Measurements from ENCODE around the gene ZNF385A.

DNA sequence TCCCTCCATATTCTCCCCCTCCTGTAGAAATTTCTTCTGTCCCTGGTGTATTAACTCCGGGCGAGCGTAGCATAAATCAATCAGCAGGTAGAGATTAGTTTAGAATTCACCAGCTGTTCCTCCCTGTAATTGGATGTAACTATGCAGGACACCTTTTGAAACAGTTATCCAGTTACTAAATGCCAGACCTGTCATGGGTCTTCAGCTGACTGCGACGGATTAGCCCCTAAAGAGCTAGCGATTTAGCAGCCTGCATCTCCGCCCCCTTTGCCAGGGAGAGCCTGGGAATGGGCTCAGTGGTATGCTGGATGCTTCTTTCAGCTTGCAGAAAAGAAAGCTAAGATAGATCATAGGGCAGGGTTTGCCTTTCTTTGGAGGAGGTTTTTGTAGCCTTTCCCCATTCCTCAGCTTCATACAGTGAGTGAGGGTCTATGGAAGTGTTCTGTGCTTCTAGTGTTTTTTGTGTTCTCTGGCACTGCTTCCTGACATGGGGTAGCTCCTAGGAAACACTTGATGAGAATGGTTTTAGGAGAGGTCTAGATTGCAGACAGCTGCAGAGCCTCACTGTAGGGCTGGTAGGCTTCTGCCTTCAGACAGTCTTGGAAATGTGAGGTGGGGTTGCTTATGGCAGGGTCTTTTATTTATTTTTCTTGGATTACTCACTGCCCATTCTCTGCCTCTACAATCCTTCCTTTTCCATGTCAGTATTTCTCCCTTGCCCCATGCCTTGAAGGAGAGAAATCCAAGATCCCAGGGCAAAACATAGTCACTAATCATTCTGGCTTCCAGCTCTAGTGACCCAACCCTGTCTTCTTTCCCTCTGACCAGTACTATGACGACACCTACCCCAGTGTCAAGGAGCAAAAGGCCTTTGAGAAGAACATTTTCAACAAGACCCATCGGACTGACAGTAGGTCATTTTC is 42.9 kb downstream of the ZNF385A start:
- TF ChIP-seq CTCF (conservative IDR thresholded peaks at IDR 0.05; ENCODE audit: low read length) (no peak), EZH2phosphoT487 (IDR thresholded peaks at IDR 0.05; ENCODE audit: borderline replicate concordance, low read depth, low read length) (no peak)

All from OCI-LY7 (cell line).